Esophagus muscularis mucosa (tissue), 3 donors: ENCODE data around the gene CRYBA1.

Source experiments
- POLR2A ChIP-seq: fragments of 450-650 bp; IDR thresholded peaks from one replicate; pipeline ENCODE4 v1.6.1; 2017; ENCODE audit warnings: antibody characterized with exemption, moderate library complexity, mild to moderate bottlenecking, low read depth
- TF ChIP-seq, protein P1 (sequence below), 3 experiments: fragments of 200-600 bp in 2 of 3; fragments of 450-650 bp in 1 of 3; sonication (generic) in 2 of 3; IDR thresholded peaks; one replicate each; pipeline ENCODE4 v1.5.1; 2017 to 2019; ENCODE audit warnings: antibody characterized with exemption in 3 of 3, mild to moderate bottlenecking in 2 of 3, moderate library complexity in 1 of 3

- TF ChIP-seq, protein P1, sequence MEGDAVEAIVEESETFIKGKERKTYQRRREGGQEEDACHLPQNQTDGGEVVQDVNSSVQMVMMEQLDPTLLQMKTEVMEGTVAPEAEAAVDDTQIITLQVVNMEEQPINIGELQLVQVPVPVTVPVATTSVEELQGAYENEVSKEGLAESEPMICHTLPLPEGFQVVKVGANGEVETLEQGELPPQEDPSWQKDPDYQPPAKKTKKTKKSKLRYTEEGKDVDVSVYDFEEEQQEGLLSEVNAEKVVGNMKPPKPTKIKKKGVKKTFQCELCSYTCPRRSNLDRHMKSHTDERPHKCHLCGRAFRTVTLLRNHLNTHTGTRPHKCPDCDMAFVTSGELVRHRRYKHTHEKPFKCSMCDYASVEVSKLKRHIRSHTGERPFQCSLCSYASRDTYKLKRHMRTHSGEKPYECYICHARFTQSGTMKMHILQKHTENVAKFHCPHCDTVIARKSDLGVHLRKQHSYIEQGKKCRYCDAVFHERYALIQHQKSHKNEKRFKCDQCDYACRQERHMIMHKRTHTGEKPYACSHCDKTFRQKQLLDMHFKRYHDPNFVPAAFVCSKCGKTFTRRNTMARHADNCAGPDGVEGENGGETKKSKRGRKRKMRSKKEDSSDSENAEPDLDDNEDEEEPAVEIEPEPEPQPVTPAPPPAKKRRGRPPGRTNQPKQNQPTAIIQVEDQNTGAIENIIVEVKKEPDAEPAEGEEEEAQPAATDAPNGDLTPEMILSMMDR (IDR thresholded peaks at IDR 0.05): no peak
- no peak for TF ChIP-seq POLR2A
Observed at GRCh38 chr17:29212094-29212631, 34.5 kb upstream of the CRYBA1 start.
